ENCODE data around the gene RGL1. TPM values are rescaled to one million over a fixed set of nuclear protein-coding genes. Genes with fewer than 3 reads are reported as not detected.
A peak's percentile ranks its signal among the peaks of the same experiment; 100 is the strongest.

Gene RGL1
- total and polyA plus RNA-seq, 9 of the 15 experiments (the other 6 are each of a cell fraction or from before 2014, with no cell fraction given) = under 0.01 to 0.07 (median 0.04) TPM

DNA sequence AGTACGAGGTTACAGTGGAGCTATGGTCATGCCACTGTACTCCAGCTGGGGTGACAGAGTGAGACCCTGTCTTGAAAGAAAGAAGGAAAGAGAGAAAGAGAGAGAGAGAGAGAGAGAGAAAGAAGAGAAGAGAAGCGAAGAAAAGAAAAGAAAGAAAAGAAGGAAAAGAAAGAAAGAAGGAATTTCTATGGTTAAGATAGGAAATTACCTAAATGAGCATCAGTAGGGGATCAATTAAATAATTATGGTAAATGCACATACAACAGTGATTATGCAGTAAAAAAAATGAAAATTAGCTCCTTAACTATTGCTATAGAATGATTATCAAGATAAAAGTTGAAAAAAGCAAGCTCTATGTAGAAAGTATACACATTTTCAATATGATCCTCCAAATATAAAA lies 172.8 kb downstream of the RGL1 start:
- no peak overlapping the region for H3K4me3 ChIP-seq
- no peaks in the 10 kb centered on the region for H3K9me3 ChIP-seq (replicated peaks; ENCODE audit: control insufficient read depth, insufficient read depth, low read depth, low read length)
- H3K36me3 ChIP-seq (ENCODE audit: control insufficient read depth, insufficient read depth, low read length) = peaks cover 24% of the 10 kb centered on the region; the same call in 2 of the 3 replicates
- peaks cover 0 to 5% of the 10 kb centered on the region in 2 experiments; a peak in 2 of 5 replicates for H3K4me1 ChIP-seq (replicated peaks in 1 of 2; ENCODE audit: control insufficient read depth in 2 of 2, insufficient read depth in 2 of 2, low read length in 2 of 2)
- no peak for ATAC-seq
- H3K79me2 ChIP-seq (ENCODE audit: control insufficient read depth, insufficient read depth, low read length) = no peaks in the 10 kb centered on the region
- in situ Hi-C loops (cut with MboI) (no loop called here), intact Hi-C loops (cut with micrococcal nuclease) (no loop called here)
- BruUV-seq (replicated peaks) = no TSS peak
- no peak overlapping the region; the same call in 2 of the 3 replicates for H3K27ac ChIP-seq (ENCODE audit: extremely low read depth, low read depth, low read length)
- no peak overlapping the region for H3K4me2 ChIP-seq (ENCODE audit: insufficient read depth, low read length)
- H2AFZ ChIP-seq (ENCODE audit: low read depth, low read length) = peak overlapping the region; percentile 43; the same call in 1 of the 2 replicates
- ChIA-PET POLR2A (interaction anchor here (0.6 to 1.1 kb wide), 3 partner anchors 15 to 859 kb away, joined by 3 read pairs; no protein-coding TSS in a partner anchor), CTCF (ENCODE audit: low intra/inter-chr PET ratio) (no interaction called here)
- no peak overlapping the region for H3K9ac ChIP-seq (ENCODE audit: insufficient read depth in 1 of 2, low read depth in 2 of 2, low read length in 2 of 2)
- TF ChIP-seq ZNF134 (CRISPR knock-in tag; conservative IDR thresholded peaks at IDR 0.05) (no peak), FOXJ3 (CRISPR knock-in tag; IDR thresholded peaks at IDR 0.05) (no peak), PML (IDR thresholded peaks at IDR 0.05; ENCODE audit: low read length) (no peak), ZFP30 (CRISPR knock-in tag; IDR thresholded peaks at IDR 0.05; ENCODE audit: borderline replicate concordance) (no peak)
- TF ChIP-seq, protein P1, sequence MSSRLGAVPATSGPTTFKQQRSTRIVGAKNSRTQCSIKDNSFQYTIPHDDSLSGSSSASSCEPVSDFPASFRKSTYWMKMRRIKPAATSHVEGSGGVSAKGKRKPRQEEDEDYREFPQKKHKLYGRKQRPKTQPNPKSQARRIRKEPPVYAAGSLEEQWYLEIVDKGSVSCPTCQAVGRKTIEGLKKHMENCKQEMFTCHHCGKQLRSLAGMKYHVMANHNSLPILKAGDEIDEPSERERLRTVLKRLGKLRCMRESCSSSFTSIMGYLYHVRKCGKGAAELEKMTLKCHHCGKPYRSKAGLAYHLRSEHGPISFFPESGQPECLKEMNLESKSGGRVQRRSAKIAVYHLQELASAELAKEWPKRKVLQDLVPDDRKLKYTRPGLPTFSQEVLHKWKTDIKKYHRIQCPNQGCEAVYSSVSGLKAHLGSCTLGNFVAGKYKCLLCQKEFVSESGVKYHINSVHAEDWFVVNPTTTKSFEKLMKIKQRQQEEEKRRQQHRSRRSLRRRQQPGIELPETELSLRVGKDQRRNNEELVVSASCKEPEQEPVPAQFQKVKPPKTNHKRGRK (tag; IDR thresholded peaks at IDR 0.05) = peak; percentile 89
- DNase-seq (ENCODE audit: extremely low read depth in 1 of 4, low spot score in 3 of 4) = no peak
- no peak for FAIRE-seq
- H3K27me3 ChIP-seq (ENCODE audit: control insufficient read depth in 2 of 2, insufficient read depth in 2 of 2, low read length in 2 of 2) = no peaks in the 10 kb centered on the region
- WGBS (ENCODE audit: insufficient coverage, low coverage, missing lambda C conversion rate) = 100% methylated on average over 1 of the region's 2 CpGs
- no peaks in the 10 kb centered on the region for H4K20me1 ChIP-seq (replicated peaks; ENCODE audit: control insufficient read depth, insufficient read depth, low read length)
- H3K9me1 ChIP-seq (ENCODE audit: control insufficient read depth, insufficient read depth, low read length) = no peaks in the 10 kb centered on the region

Other genes starting within 250 kb of the RGL1 start
- gene NCF2, start 214.7 kb upstream of the RGL1 start, total RNA-seq (2014; rRNA removed) = 0.18 TPM in 1 of 2 replicates, not detected in the other
- gene NCF2, start 214.7 kb upstream of the RGL1 start, total RNA-seq (2014; rRNA removed; fragmentation: Illumina TruSeq; extraction: Trizol) = 0.07 and 0.19 TPM in 2 replicates
- 0.49 and 0.54 TPM in 2 replicates for gene NCF2, start 214.7 kb upstream of the RGL1 start, total RNA-seq (2015; rRNA removed; fragmentation: Illumina TruSeq; extraction: Trizol)
- gene NCF2, start 214.7 kb upstream of the RGL1 start, total RNA-seq (2021) = 0.38 and 0.42 TPM in 2 replicates
- 0.26 TPM in 1 of 2 replicates, not detected in the other for gene NCF2, start 214.7 kb upstream of the RGL1 start, polyA plus RNA-seq (2011; rRNA removed)
- 0.07 TPM in 1 of 2 replicates, not detected in the other for gene NCF2, start 214.7 kb upstream of the RGL1 start, polyA plus RNA-seq (2014; fragmentation: Illumina TruSeq; extraction: Trizol)
- under 1 TPM in 1 of 2 experiments, not detected in 1; 0.10 TPM for gene NCF2, start 214.7 kb upstream of the RGL1 start, polyA plus RNA-seq (2014; fragmentation: Nextera tagmentation; extraction: Ambion mirVana)
- 0.15 TPM in 1 of 2 replicates, not detected in the other for gene NCF2, start 214.7 kb upstream of the RGL1 start, polyA plus RNA-seq (2014; rRNA removed)
- gene ARPC5, start 169.3 kb upstream of the RGL1 start, total RNA-seq (2014; rRNA removed) = 91.6 and 175 TPM in 2 replicates
- gene ARPC5, start 169.3 kb upstream of the RGL1 start, total RNA-seq (2014; rRNA removed; fragmentation: Illumina TruSeq; extraction: Trizol) = 91.6 and 104 TPM in 2 replicates
- 109 and 133 TPM in 2 replicates for gene ARPC5, start 169.3 kb upstream of the RGL1 start, total RNA-seq (2015; rRNA removed; fragmentation: Illumina TruSeq; extraction: Trizol)
- gene ARPC5, start 169.3 kb upstream of the RGL1 start, total RNA-seq (2021) = 88.1 and 91.7 TPM in 2 replicates
- 112 and 150 TPM in 2 replicates for gene ARPC5, start 169.3 kb upstream of the RGL1 start, polyA plus RNA-seq (2011; rRNA removed)
- gene ARPC5, start 169.3 kb upstream of the RGL1 start, polyA plus RNA-seq (2014; fragmentation: Illumina TruSeq; extraction: Trizol) = 95.1 and 98.0 TPM in 2 replicates
- 10 to 100 TPM; 71.8 to 83.9 TPM for gene ARPC5, start 169.3 kb upstream of the RGL1 start, polyA plus RNA-seq (2014; fragmentation: Nextera tagmentation; extraction: Ambion mirVana)
- 74.0 and 79.0 TPM in 2 replicates for gene ARPC5, start 169.3 kb upstream of the RGL1 start, polyA plus RNA-seq (2014; rRNA removed)
- not detected in 2 replicates for gene APOBEC4, start 151.8 kb upstream of the RGL1 start, total RNA-seq (2014; rRNA removed)
- gene APOBEC4, start 151.8 kb upstream of the RGL1 start, total RNA-seq (2014; rRNA removed; fragmentation: Illumina TruSeq; extraction: Trizol) = not detected in 2 replicates
- gene APOBEC4, start 151.8 kb upstream of the RGL1 start, total RNA-seq (2015; rRNA removed; fragmentation: Illumina TruSeq; extraction: Trizol) = not detected in 2 replicates
- gene APOBEC4, start 151.8 kb upstream of the RGL1 start, total RNA-seq (2021) = not detected in 2 replicates
- not detected in 2 replicates for gene APOBEC4, start 151.8 kb upstream of the RGL1 start, polyA plus RNA-seq (2011; rRNA removed)
- gene APOBEC4, start 151.8 kb upstream of the RGL1 start, polyA plus RNA-seq (2014; fragmentation: Illumina TruSeq; extraction: Trizol) = not detected in 2 replicates
- gene APOBEC4, start 151.8 kb upstream of the RGL1 start, polyA plus RNA-seq (2014; fragmentation: Nextera tagmentation; extraction: Ambion mirVana) = not detected
- gene APOBEC4, start 151.8 kb upstream of the RGL1 start, polyA plus RNA-seq (2014; rRNA removed) = not detected in 2 replicates
- 18.8 and 19.1 TPM in 2 replicates for gene COLGALT2, start 232.6 kb downstream of the RGL1 start, total RNA-seq (2014; rRNA removed)
- gene COLGALT2, start 232.6 kb downstream of the RGL1 start, total RNA-seq (2014; rRNA removed; fragmentation: Illumina TruSeq; extraction: Trizol) = 19.2 and 23.0 TPM in 2 replicates
- gene COLGALT2, start 232.6 kb downstream of the RGL1 start, total RNA-seq (2015; rRNA removed; fragmentation: Illumina TruSeq; extraction: Trizol) = 11.3 and 11.6 TPM in 2 replicates
- gene COLGALT2, start 232.6 kb downstream of the RGL1 start, total RNA-seq (2021) = 23.2 and 29.1 TPM in 2 replicates
- gene COLGALT2, start 232.6 kb downstream of the RGL1 start, polyA plus RNA-seq (2011; rRNA removed) = 7.4 and 9.3 TPM in 2 replicates
- gene COLGALT2, start 232.6 kb downstream of the RGL1 start, polyA plus RNA-seq (2014; fragmentation: Illumina TruSeq; extraction: Trizol) = 29.3 and 32.1 TPM in 2 replicates
- gene COLGALT2, start 232.6 kb downstream of the RGL1 start, polyA plus RNA-seq (2014; fragmentation: Nextera tagmentation; extraction: Ambion mirVana) = 10 to 100 TPM; 12.1 to 22.4 TPM
- 15.8 and 18.5 TPM in 2 replicates for gene COLGALT2, start 232.6 kb downstream of the RGL1 start, polyA plus RNA-seq (2014; rRNA removed)
- gene TSEN15, start 246.6 kb downstream of the RGL1 start, total RNA-seq (2014; rRNA removed) = 82.8 and 83.9 TPM in 2 replicates
- 121 and 146 TPM in 2 replicates for gene TSEN15, start 246.6 kb downstream of the RGL1 start, total RNA-seq (2014; rRNA removed; fragmentation: Illumina TruSeq; extraction: Trizol)
- gene TSEN15, start 246.6 kb downstream of the RGL1 start, total RNA-seq (2015; rRNA removed; fragmentation: Illumina TruSeq; extraction: Trizol) = 83.2 and 92.8 TPM in 2 replicates
- 81.9 and 86.4 TPM in 2 replicates for gene TSEN15, start 246.6 kb downstream of the RGL1 start, total RNA-seq (2021)
- gene TSEN15, start 246.6 kb downstream of the RGL1 start, polyA plus RNA-seq (2011; rRNA removed) = 97.1 and 108 TPM in 2 replicates
- 106 and 118 TPM in 2 replicates for gene TSEN15, start 246.6 kb downstream of the RGL1 start, polyA plus RNA-seq (2014; fragmentation: Illumina TruSeq; extraction: Trizol)
- 10 to 100 TPM; 25.6 to 36.1 TPM for gene TSEN15, start 246.6 kb downstream of the RGL1 start, polyA plus RNA-seq (2014; fragmentation: Nextera tagmentation; extraction: Ambion mirVana)
- gene TSEN15, start 246.6 kb downstream of the RGL1 start, polyA plus RNA-seq (2014; rRNA removed) = 91.3 and 104 TPM in 2 replicates

Data from K562 (cell line).